Measurements from ENCODE around the gene RMND1.
"Not testable (repeated sequence)": the region's sequence is repeated elsewhere in the genome, so short reads cannot be mapped to it uniquely, and the experiment has no call there.

Gene RMND1

DNA sequence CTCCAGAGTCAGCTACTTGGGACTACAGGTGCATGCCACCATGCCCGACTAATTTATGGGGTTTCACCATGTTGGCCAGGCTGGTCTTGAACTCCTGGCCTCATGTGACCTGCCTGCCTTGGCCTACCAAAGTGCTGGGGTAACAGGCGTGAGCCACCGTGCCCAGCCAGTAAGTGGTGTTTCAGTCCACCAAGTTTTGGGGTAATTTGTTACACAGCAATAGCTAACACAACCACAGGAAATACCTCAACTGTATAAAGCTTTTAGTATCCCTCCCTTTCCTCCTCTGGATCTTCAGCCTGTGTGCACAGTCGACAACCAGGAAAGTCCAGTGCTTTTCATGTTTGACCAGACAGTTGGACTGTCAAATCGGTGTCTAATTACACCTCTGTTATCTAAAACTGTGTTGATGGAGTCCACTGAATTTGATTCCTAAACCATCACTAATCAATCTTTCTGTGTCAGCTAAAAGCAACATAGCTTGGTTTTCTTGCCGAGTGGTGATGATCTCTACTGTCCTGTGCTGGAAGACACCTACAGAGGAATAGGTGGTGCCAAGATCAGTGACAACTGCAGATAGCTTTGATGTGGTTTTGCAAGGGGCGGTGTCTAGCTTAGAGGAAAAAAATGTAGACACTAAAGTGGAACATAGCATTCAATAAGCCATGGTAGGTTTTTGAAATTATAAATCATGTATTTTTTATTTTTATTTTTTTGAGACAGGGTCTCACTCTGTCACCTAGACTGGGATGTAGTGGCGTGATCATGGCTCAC, 38.4 kb downstream of the RMND1 start:
- no peak for DNase-seq

DNA sequence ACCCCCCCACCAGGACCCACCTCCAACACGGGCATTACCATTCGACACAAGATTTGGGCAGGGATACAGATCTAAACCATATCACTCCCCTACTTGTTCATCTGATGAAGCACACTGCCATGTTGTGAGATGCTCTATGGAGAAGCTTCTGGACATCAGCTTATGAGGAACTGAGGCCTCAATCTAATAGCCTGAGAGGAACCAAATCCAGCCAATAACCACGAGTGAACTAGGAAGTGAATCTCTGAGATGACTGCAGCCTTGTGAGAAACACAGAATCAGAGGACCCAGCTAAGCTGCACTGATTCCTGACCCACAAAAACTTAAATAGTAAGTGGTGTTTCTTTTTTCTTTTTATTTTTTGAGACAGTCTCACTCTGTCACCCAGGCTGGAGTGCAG, 39.0 kb downstream of the RMND1 start:
- no peak for DNase-seq

GRCh38 chr6:151409679-151410078, 42.2 kb downstream of the RMND1 start:
- no peak for DNase-seq

- no peak for DNase-seq
These were observed 42.7 kb downstream of the RMND1 start for GRCh38 chr6:151409260-151409659.

GRCh38 chr6:151408858-151409257, 43.1 kb downstream of the RMND1 start:
- DNase-seq = no peak

DNA sequence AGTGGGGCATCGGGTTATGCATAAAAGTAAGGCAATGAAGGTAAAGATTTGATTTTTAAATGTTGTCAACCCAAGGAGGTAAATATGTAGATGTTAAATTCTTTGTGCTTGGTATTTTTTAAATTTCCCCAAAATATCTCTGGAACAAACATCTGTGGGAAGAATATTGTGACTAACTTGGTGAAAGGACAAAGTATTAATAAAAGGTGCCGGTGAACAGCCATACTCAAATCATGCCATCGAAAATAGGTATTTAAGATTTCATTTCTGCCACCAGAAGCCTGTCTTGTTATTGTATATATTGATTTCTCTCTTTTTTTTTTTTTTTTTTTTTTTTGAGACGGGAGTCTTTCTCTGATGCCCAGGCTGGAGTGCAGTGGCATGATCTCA, 48.0 kb downstream of the RMND1 start:
- no peak for DNase-seq

DNA sequence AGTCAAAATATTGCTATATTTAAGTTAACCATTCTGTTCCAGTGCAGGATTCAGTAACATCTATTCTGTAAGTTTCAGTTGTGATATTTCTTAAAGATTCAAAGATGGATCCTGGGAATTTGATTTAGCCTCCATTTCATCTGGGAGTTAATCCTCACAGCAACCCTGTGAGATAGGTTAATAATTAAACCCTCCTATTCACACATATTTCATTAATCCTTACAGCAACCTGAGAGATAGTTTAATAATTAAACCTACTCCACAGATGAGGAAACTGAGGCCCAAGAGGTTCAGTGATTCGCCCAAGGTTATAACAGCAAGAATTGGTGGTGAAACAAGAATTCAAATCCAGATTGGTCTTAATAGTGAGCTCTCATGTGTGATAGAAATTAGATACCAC, 49.7 kb downstream of the RMND1 start:
- DNase-seq = no peak

GRCh38 chr6:151400473-151400872, 51.5 kb downstream of the RMND1 start:
- no peak for DNase-seq

- no peak for DNase-seq
These were observed 52.2 kb downstream of the RMND1 start for GRCh38 chr6:151399679-151400078.

GRCh38 chr6:151393410-151393809, 58.5 kb downstream of the RMND1 start:
- no peak for DNase-seq

GRCh38 chr6:151392427-151392826, 59.5 kb downstream of the RMND1 start:
- DNase-seq = no peak

GRCh38 chr6:151391471-151392413, 60.2 kb downstream of the RMND1 start, which contains the start of gene ZBTB2:
ZBTB2 (minus strand) TSS chr6:151391559; CDS start chr6:151373637, 17,922 bp downstream.
- DNase-seq = peak; percentile 40

DNA sequence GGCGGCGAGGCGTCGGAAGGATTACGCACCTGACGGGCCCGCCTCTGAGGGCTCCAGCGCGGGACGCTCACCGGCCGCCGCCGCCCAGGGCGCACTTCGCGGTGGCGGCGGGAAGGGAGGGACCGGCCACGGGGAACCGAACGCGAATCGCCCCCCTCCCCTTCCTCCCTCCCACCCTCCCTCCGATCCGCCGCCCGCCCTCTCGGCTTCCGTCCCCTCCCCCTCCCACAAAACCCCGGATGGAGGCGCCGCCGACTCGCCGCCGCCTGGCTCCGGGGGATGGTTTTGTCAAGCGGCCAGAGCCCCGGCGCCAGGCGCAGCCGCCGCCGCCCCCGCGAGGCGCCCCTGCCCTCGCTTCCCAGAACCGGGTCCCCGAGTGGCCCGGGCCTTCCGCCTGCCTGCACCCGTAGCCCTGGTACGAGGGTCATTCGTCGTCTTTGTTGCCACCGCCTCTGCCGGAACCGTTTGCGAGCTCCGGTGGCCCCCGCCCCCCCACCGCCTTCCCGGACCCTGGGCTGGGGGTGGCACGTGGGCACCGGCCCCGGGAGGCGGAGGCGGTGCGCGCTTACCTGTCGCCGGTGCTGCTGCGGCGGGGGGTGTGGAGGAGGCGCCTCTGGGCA, 61.0 kb downstream of the RMND1 start:
- peak; percentile 21 for DNase-seq

DNA sequence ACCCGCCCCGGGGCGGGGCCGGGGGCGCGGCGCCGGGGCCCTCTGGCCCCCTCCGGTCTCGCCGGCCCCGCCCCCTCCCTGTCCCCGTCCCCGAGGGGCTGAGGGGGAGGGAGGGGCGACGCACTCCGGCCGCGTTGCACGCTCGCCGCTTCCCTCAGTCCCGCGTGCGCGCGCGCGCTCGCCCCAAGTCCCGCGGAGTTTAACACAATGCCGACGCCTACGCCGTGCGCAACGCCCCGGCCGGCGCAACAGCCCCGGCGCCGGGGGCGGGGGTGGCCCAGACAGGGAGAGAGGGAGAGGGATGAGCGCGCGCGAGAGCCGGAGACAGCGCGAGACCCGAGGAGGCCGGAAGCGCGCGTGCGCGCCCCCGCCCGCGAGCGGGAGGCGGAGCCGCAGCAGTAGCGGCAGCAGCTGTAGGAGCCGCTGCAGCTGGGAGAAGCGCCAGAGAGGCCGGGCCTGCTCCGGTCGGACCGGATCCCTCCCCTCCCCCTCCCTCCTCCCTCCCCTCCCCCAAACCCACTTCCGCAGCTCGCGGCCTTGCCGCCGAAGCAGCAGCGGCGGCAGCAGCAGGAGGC, 61.6 kb downstream of the RMND1 start:
- peak; percentile 87 for DNase-seq

DNA sequence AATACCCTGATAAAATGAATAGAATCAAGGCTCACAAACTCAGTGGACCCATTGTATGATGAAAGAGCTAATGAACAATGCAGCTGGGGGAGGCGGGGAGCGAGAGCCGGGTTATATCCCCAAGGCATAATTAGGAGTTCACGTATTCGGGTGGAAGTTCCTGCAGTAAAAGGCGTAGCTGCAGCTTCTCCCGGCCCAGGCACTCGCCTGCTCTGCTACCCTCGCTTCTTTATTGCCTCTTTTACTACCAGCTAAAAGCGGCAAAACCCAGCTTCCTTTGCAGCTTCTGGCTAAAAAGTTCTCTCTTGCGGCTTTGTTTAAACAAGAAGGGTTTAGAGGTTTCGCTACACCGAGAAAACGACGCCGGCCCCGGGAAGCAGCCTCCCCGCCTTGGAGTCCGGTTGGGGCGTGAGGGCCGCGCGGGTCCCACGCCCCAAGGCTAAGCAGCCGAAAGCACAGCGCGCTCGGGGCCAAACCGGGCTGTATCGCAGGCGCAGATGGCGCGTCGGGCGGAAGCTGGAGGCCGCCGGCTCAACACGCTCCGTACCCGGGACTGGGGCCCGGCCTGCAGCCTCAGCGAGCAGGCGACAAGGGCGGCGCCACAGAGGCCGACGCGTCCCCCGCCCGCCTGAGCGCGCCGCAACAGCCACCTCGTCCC, 62.2 kb downstream of the RMND1 start:
- DNase-seq = peak; percentile 46

DNA sequence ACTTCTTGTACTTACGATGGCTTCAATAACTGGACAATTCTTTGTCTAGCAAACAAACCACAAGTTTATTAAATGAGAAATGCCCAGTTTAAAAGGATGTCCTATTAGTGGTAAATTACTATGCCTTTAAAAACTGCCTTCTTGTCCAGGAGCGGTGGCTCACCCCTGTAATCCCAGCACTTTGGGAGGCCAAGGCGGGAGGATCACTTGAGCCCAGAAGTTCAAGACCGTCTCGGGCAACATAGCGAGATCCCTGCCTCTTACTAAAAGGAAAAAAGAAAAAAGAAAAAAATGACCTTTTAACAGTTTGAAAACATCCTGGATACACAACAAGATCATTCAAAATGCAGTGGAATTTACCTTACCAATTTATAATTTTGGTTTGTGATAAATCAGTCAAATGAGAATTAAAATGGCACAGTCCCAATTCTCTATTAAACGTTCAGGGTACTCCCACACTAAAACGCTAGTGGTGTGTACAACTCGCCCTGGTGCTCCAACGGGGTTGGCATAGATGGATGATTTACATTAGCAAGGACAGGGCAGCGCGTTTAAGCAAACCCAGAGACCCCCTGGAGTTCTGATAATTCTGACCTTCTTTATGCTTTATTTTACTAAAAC, 62.8 kb downstream of the RMND1 start:
- DNase-seq = no peak

- no peak for DNase-seq
These were observed 63.7 kb downstream of the RMND1 start for GRCh38 chr6:151388236-151388635.

DNA sequence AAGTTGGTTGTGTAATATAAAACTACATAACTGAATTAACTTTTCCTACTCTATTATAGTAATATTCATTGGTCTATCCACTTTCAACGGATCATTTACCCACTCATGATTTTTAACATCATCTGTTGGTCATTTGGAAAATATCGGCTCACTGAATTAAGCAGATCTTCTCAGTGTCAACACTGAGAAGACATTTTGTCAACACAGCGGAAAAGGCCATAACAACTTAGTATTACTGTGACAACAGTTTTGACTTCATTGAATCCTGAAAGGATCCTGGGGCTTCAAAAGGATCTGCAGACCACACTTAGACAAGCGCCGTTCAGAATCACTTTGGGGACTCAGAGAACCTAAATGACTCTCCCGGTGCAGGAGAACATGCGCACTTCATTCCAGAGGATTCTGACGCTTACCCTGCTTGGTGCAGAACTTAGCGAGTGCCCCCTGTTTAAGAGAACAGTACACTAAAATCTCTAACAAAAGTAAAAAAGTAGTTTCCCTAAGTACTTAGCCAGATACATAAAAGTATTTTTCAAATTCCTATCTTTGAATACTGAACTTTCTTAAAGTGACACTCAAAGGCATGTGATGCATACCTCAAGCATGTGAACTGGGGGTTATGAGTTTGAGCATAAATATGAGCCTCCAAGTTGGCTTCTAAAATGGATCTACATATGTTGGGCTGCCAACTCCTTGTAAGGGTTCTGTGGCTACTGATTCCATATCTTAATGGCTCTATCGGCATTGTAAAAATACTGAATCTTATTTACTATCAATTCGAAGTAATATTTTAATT, 64.6 kb downstream of the RMND1 start:
- DNase-seq = no peak

DNA sequence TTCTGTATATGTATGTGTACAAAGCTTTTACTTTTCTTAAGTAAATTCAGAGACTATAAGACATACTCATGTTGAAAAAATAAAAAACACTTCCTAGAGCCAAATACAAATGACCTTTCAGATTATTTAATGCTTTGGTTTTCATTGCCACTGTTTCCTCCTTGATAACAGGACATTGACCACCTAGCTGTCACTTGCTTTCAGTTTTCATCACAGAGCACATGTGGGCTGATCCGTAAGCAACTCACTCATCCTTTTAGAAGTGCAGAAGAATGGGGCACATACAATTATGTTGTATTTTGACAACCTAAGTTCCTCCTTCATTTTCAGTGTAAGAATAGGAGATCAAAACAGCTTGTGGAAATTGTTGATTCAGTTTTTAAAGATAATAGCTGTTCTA, 66.7 kb downstream of the RMND1 start:
- DNase-seq = no peak

GRCh38 chr6:151384151-151384550, 67.8 kb downstream of the RMND1 start:
- DNase-seq = no peak

GRCh38 chr6:151382631-151383030, 69.3 kb downstream of the RMND1 start:
- not testable (repeated sequence) for DNase-seq
